IPS-15b (cell line): ENCODE data around the gene KATNBL1.
"Not testable (repeated sequence)": the region's sequence is repeated elsewhere in the genome, so short reads cannot be mapped to it uniquely, and the experiment has no call there.

Experiments used
- H3K27me3 ChIP-seq: one replicate; pipeline ENCODE4 v1.6.1; 2013; ENCODE audit warnings: low read length; ENCODE audit not compliant: control insufficient read depth, insufficient read depth
- H3K36me3 ChIP-seq: one replicate; pipeline ENCODE4 v1.6.1; 2013; ENCODE audit warnings: low read length; ENCODE audit not compliant: control insufficient read depth, insufficient read depth
- H3K4me1 ChIP-seq: one replicate; pipeline ENCODE4 v1.6.1; 2013; ENCODE audit warnings: mild to moderate bottlenecking, low read length; ENCODE audit not compliant: control insufficient read depth, insufficient read depth
- H3K4me3 ChIP-seq: one replicate; pipeline ENCODE4 v1.5.1; 2013; ENCODE audit warnings: low read depth, low read length
- H3K9ac ChIP-seq: one replicate; pipeline ENCODE4 v1.6.1; 2013; ENCODE audit warnings: low read depth, mild to moderate bottlenecking, low read length
- H3K9me3 ChIP-seq: one replicate; pipeline ENCODE4 v1.6.1; 2013; ENCODE audit warnings: mild to moderate bottlenecking, low read length; ENCODE audit not compliant: control insufficient read depth, insufficient read depth

KATNBL1 gene

GRCh38 chr15:34188711-34189110, 21.2 kb downstream of the KATNBL1 start:
- Histone ChIP-seq H3K9me3 (no peaks in the 10 kb centered on the region), H3K9ac (no peak overlapping the region), H3K27me3 (no peaks in the 10 kb centered on the region), H3K36me3 (peaks cover 8% of the 10 kb centered on the region), H3K4me1 (no peaks in the 10 kb centered on the region), H3K4me3 (no peak overlapping the region)

GRCh38 chr15:34185666-34186065, 24.2 kb downstream of the KATNBL1 start:
- Histone ChIP-seq H3K9me3 (no peaks in the 10 kb centered on the region), H3K4me3 (no peak overlapping the region), H3K27me3 (no peaks in the 10 kb centered on the region), H3K4me1 (peaks cover 2% of the 10 kb centered on the region), H3K9ac (no peak overlapping the region), H3K36me3 (peaks cover 8% of the 10 kb centered on the region)

DNA sequence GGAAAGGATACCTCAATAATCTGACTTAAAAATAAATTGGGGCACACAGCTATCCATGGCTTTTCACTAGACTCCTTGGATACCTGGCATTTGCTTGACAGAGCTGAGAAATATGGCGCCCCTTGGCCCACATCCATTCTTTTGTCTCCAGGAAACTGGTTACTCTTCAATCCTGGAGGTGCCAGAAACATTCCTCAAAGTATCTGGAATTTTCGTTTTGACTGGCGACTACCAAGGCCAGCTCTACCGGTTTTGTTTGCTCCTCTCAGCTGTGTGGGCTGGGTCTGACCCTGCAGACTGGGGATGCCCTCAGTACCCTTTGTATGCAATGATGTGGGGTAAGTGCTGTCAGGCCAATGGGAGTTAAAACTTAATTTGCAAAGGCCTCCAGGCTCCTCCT, 27.0 kb downstream of the KATNBL1 start:
- no peak overlapping the region for H3K4me3 ChIP-seq
- no peaks in the 10 kb centered on the region for H3K27me3 ChIP-seq

DNA sequence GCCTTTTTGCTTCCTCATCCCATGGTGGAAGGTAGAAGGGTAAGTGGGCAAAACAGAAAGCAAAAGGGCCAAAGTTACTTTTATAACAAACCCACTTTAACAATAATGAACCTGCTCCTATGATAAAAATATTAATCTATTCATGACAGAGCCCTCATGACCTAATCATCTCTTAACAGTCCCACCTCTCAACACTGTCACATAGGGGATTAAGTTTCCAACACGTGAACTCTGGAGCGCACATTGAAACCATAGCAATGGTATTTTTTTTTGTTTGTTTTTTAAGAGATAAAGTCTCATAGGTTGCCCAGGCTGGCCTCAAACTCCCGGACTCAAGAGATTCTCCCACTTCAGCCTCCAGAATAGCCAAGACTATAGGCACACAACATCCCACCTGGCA, 30.7 kb downstream of the KATNBL1 start:
- Histone ChIP-seq H3K9me3 (no peaks in the 10 kb centered on the region), H3K4me3 (no peak overlapping the region), H3K4me1 (peaks cover 2% of the 10 kb centered on the region), H3K36me3 (no peaks in the 10 kb centered on the region), H3K27me3 (no peaks in the 10 kb centered on the region), H3K9ac (no peak overlapping the region)

More for the DNA sequence above, 27.0 kb downstream of the KATNBL1 start:
- no peak overlapping the region for H3K9ac ChIP-seq
- peaks cover 2% of the 10 kb centered on the region for H3K4me1 ChIP-seq
- peaks cover 8% of the 10 kb centered on the region for H3K36me3 ChIP-seq
- no peaks in the 10 kb centered on the region for H3K9me3 ChIP-seq

DNA sequence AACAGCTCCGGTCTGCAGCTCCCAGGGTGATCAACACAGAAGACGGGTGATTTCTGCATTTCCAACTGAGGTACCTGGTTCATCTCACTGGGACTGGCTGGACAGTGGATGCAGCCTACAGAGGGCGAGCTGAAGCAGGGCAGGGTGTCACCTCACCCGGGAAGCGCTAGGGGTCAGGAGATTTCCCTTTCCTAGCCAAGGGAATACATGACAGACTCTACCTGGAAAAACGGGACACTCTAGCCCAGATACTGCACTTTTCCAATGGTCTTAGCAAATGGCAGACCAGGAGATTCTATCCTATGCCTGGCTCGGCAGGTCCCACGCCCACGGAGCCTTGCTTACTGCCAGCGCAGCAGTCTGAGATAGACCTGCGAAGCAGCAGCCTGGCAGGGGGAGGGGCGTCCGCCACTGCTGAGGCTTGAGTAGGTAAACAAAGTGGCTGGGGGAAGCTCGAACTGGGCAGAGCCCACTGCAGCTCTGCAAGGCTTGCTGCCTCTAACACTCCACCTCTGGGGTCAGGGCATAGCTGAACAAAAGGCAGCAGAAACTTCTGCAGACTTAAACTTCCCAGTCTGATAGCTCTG, 43.8 kb downstream of the KATNBL1 start:
- H3K27me3 ChIP-seq = not testable (repeated sequence)

GRCh38 chr15:34161329-34161963, 48.5 kb downstream of the KATNBL1 start:
- H3K9me3 ChIP-seq = peaks cover 22% of the 10 kb centered on the region
- H3K27me3 ChIP-seq = no peaks in the 10 kb centered on the region
- H3K4me1 ChIP-seq = no peaks in the 10 kb centered on the region
- no peak overlapping the region for H3K4me3 ChIP-seq
- H3K36me3 ChIP-seq = peaks cover 14% of the 10 kb centered on the region
- H3K9ac ChIP-seq = no peak overlapping the region

More for the DNA sequence above, 43.8 kb downstream of the KATNBL1 start:
- Histone ChIP-seq H3K4me3 (peak overlapping the region; percentile 27), H3K36me3 (peaks cover 10% of the 10 kb centered on the region), H3K9me3 (peaks cover 14% of the 10 kb centered on the region)
- not testable (repeated sequence) for H3K4me1 ChIP-seq, H3K9ac ChIP-seq

- Histone ChIP-seq H3K4me3 (no peak overlapping the region), H3K9ac (no peak overlapping the region), H3K27me3 (no peaks in the 10 kb centered on the region), H3K9me3 (peaks cover 22% of the 10 kb centered on the region), H3K4me1 (no peaks in the 10 kb centered on the region), H3K36me3 (peaks cover 18% of the 10 kb centered on the region)
These were observed 49.2 kb downstream of the KATNBL1 start for GRCh38 chr15:34160735-34161134.

- Histone ChIP-seq H3K36me3 (peaks cover 22% of the 10 kb centered on the region), H3K4me3 (no peak overlapping the region), H3K9ac (no peak overlapping the region), H3K27me3 (no peaks in the 10 kb centered on the region), H3K9me3 (peaks cover 32% of the 10 kb centered on the region), H3K4me1 (no peaks in the 10 kb centered on the region)
These were observed 51.5 kb downstream of the KATNBL1 start for GRCh38 chr15:34158355-34158754.

DNA sequence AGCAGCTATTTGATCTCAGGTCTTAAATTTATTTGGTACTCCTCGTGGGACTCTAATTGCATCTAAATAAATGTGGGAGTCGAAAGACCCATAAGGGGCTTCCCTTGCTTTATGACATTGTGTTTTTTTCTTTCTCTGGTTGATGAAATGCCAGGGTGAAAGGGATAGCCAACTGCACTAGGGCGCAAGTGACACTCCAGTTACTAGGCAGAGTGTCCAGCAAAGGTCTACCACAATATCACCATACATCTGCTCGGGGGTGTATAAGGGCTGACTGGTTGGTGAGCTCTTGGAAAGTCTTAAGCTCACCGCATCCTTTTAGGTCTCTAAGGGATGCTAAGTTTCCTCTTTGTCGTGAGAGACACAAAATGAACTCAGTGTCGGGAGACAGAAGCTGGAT, 54.0 kb downstream of the KATNBL1 start:
- Histone ChIP-seq H3K9ac (no peak overlapping the region), H3K36me3 (peaks cover 14% of the 10 kb centered on the region), H3K9me3 (peaks cover 16% of the 10 kb centered on the region), H3K4me1 (no peaks in the 10 kb centered on the region), H3K4me3 (no peak overlapping the region), H3K27me3 (no peaks in the 10 kb centered on the region)

GRCh38 chr15:34154725-34155204, 55.1 kb downstream of the KATNBL1 start:
- peaks cover 17% of the 10 kb centered on the region for H3K36me3 ChIP-seq
- H3K4me1 ChIP-seq = no peaks in the 10 kb centered on the region
- H3K9ac ChIP-seq = no peak overlapping the region
- H3K27me3 ChIP-seq = no peaks in the 10 kb centered on the region
- H3K4me3 ChIP-seq = no peak overlapping the region
- H3K9me3 ChIP-seq = peaks cover 10% of the 10 kb centered on the region

DNA sequence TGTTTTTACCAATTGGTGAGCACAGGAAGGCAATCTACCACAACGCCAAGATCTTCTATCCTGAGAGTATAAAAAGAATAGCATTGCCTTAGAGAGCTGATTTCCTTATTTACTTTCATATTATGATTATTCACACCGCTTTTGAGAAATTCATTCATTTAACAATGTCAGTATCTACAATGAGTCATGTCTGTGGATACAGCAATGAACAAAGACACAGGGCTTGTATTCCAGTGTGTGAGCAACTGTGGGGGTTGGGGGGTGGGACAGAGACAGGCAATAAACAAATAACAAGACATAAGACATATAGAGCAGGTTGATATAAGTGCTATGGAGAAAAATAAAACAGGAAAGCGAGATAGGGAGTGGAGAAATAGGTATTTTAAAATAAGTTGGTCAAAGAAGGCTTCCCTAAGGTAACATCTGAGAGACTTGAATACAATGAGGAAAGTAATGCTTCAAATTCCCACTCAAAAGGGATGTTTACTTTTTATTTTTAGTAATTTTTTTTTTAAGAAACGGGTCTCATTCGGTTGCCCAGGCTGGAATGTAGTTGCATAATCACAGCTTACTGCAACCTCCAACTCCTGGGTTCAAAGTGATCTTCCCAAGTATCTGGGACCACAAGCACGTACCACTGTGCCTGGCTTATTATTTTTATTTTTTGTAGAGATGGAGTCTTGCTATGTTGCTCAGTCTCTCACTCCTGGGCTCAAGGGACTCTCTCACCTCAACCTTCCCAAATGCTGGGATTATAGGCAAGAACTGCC, 62.3 kb downstream of the KATNBL1 start:
- H3K4me1 ChIP-seq = no peaks in the 10 kb centered on the region
- H3K9ac ChIP-seq = no peak overlapping the region
- peaks cover 9% of the 10 kb centered on the region for H3K36me3 ChIP-seq
- no peak overlapping the region for H3K4me3 ChIP-seq
- no peaks in the 10 kb centered on the region for H3K27me3 ChIP-seq
- H3K9me3 ChIP-seq = no peaks in the 10 kb centered on the region

- Histone ChIP-seq H3K27me3 (no peaks in the 10 kb centered on the region), H3K9me3 (no peaks in the 10 kb centered on the region), H3K36me3 (no peaks in the 10 kb centered on the region), H3K4me1 (no peaks in the 10 kb centered on the region), H3K4me3 (no peak overlapping the region), H3K9ac (no peak overlapping the region)
These were observed 76.4 kb downstream of the KATNBL1 start for GRCh38 chr15:34133511-34133910.
